BLaER1 treated with 17β-estradiol and CSF1 and Interleukin-3, amounts not matched to agents 10 nM and 100 nM (cell line): ENCODE data around the gene MMD.
"Not testable (repeated sequence)": the region's sequence is repeated elsewhere in the genome, so short reads cannot be mapped to it uniquely, and the experiment has no call there.

ENCODE experiments used
- H3K27ac ChIP-seq, 11 experiments: shearing (Covaris generic); formaldehyde crosslinking; 2 replicates each; pipeline ENCODE4 v1.8.1; 2022
- H3K27me3 ChIP-seq, 11 experiments: shearing (Covaris generic); formaldehyde crosslinking; 2 replicates each; pipeline ENCODE4 v1.8.1; 2022
- H3K36me3 ChIP-seq, 11 experiments: shearing (Covaris generic); formaldehyde crosslinking; 2 replicates each; pipeline ENCODE4 v1.8.1; 2022
- H3K4me1 ChIP-seq, 10 experiments: shearing (Covaris generic); formaldehyde crosslinking; 2 replicates each; pipeline ENCODE4 v1.8.1; 2022
- H3K4me2 ChIP-seq, 11 experiments: shearing (Covaris generic); formaldehyde crosslinking; 2 replicates each; pipeline ENCODE4 v1.8.1; 2022
- H3K4me3 ChIP-seq, 10 experiments: shearing (Covaris generic); formaldehyde crosslinking; 2 replicates each; pipeline ENCODE4 v1.8.1; 2022
- H3K9ac ChIP-seq, 11 experiments: shearing (Covaris generic); formaldehyde crosslinking; 2 replicates each; pipeline ENCODE4 v1.8.1; 2022
- H3K9me3 ChIP-seq, 11 experiments: shearing (Covaris generic); formaldehyde crosslinking; replicated peaks in 1 of 11; 2 replicates each; pipeline ENCODE4 v1.8.1; 2022
- H4K20me1 ChIP-seq, 11 experiments: shearing (Covaris generic); formaldehyde crosslinking; 2 replicates each; pipeline ENCODE4 v1.8.1; 2022
- Cebpa-rat ChIP-seq, 11 experiments: shearing (Covaris generic); IDR thresholded peaks; 2 replicates each; pipeline ENCODE4 v1.8.1; 2022

Gene MMD

GRCh38 chr17:55437159-55437605, 15.5 kb upstream of the MMD start:
- Histone ChIP-seq H3K4me3 (peak overlapping the region in 4 of 10 experiments; percentile 2 to 24 (median 8); a peak in 3 of 20 replicates), H3K4me1 (peaks cover 18 to 72% (median 21%) of the 10 kb centered on the region in 10 experiments), H3K9ac (peak overlapping the region in 4 of 11 experiments; percentile 18 to 49 (median 37); a peak in 5 of 22 replicates), H3K9me3 (no peaks in the 10 kb centered on the region), H3K27ac (peak overlapping the region in 4 of 11 experiments; percentile 52 to 69 (median 64); a peak in 7 of 22 replicates), H3K36me3 (no peaks in the 10 kb centered on the region), H3K27me3 (no peaks in the 10 kb centered on the region), H3K4me2 (peak overlapping the region; percentile 61 to 81 (median 72)), H4K20me1 (no peaks in the 10 kb centered on the region)
- no peak for TF ChIP-seq Cebpa-rat (IDR thresholded peaks at IDR 0.05)

GRCh38 chr17:55436224-55437158, 14.9 kb upstream of the MMD start:
- Histone ChIP-seq H3K4me3 (peak overlapping the region in 1 of 10 experiments; percentile 7; a peak in 1 of 20 replicates), H4K20me1 (no peaks in the 10 kb centered on the region), H3K27ac (peak overlapping the region in 3 of 11 experiments; percentile 7 to 69 (median 25); a peak in 4 of 22 replicates)

DNA sequence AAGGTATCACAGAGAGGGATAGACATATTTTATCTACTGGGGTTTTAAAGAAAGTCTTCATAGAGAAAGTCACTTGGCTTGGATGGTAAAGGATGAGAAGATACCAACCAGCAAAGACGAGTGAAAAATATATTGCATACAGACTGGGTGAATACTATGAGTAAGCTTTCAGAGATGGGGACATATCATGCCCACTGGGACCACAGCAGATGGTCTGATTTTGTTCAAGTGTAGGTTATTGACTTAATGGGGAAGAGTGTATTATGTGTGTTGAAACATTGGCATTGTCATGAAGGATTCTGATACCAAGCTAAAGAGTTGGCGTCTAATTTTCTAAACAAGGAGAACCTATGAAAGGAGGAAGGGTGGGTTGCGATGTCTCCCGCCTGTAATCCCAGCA, 13.8 kb upstream of the MMD start:
- Histone ChIP-seq H3K9me3 (no peaks in the 10 kb centered on the region), H3K36me3 (no peaks in the 10 kb centered on the region), H3K4me1 (peaks cover 19 to 75% (median 24%) of the 10 kb centered on the region in 10 experiments), H3K4me3 (no peak overlapping the region), H3K9ac (no peak overlapping the region), H3K27ac (no peak overlapping the region), H3K27me3 (no peaks in the 10 kb centered on the region), H4K20me1 (no peaks in the 10 kb centered on the region), H3K4me2 (peak overlapping the region in 3 of 11 experiments; percentile 46 to 81 (median 76); a peak in 6 of 22 replicates)
- TF ChIP-seq Cebpa-rat (IDR thresholded peaks at IDR 0.05) = no peak

More at GRCh38 chr17:55436224-55437158, 14.9 kb upstream of the MMD start:
- Histone ChIP-seq H3K4me2 (peak overlapping the region; percentile 61 to 81 (median 72)), H3K9me3 (no peaks in the 10 kb centered on the region), H3K4me1 (peaks cover 18 to 75% (median 20%) of the 10 kb centered on the region in 10 experiments), H3K27me3 (no peaks in the 10 kb centered on the region), H3K9ac (no peak overlapping the region), H3K36me3 (no peaks in the 10 kb centered on the region)
- TF ChIP-seq Cebpa-rat (IDR thresholded peaks at IDR 0.05) = no peak

- H3K4me1 ChIP-seq = peaks cover 19 to 78% (median 26%) of the 10 kb centered on the region in 10 experiments
- no peaks in the 10 kb centered on the region for H4K20me1 ChIP-seq
- H3K27me3 ChIP-seq = no peaks in the 10 kb centered on the region
- TF ChIP-seq Cebpa-rat (IDR thresholded peaks at IDR 0.05) = no peak
- no peak overlapping the region for H3K9ac ChIP-seq
- no peak overlapping the region for H3K4me3 ChIP-seq
- H3K36me3 ChIP-seq = no peaks in the 10 kb centered on the region
- no peaks in the 10 kb centered on the region for H3K9me3 ChIP-seq
- H3K4me2 ChIP-seq = peak overlapping the region in 3 of 11 experiments; percentile 57 to 81 (median 76); a peak in 6 of 22 replicates
- no peak overlapping the region for H3K27ac ChIP-seq
Observed at GRCh38 chr17:55434721-55435120, 13.1 kb upstream of the MMD start.

DNA sequence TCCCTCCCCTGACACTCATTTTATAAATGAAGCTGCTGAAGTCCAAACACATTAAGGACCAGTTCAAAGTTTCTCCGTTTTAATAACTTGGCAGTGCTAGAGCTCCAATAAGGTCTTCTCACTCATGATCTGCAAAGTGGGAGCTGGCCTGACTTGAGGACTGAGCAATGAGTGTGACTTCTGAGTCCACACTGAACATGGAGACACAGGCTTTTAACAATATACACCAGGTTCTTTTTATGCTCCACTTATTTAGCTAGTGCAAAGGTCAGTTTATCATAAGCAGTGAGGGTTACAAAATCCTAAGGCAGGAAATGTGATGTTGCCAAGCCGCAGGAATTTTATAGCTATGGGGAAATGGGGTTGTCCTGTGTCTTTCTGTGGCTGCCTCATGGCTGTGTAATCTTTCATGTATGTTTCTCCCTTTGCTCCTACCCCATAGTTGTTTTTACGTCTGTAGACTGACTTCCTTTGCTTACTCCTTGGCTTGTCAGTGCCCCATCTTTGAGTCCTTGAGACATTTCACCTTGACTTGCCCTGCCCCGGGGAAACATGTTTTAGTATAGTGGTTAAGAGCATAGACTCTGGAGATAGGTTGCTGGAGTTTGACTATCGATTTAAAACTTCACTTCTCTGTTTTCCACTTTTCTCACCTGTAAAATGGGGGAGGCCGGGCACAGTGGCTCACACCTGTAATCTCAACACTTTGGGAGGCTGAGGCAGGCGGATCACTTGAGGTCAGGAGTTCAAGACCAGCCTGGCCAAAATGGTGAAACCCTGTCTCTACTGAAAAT, 12.2 kb upstream of the MMD start:
- Histone ChIP-seq H3K36me3 (no peaks in the 10 kb centered on the region), H3K9me3 (no peaks in the 10 kb centered on the region), H3K4me2 (peak overlapping the region in 3 of 11 experiments; percentile 57 to 81 (median 76); a peak in 6 of 22 replicates), H3K27me3 (no peaks in the 10 kb centered on the region), H3K4me1 (peaks cover 19 to 75% (median 26%) of the 10 kb centered on the region in 10 experiments), H3K9ac (no peak overlapping the region), H3K27ac (no peak overlapping the region), H4K20me1 (no peaks in the 10 kb centered on the region), H3K4me3 (no peak overlapping the region)
- TF ChIP-seq Cebpa-rat (IDR thresholded peaks at IDR 0.05) = no peak

GRCh38 chr17:55433029-55433628, 11.5 kb upstream of the MMD start:
- Histone ChIP-seq H3K4me1 (peaks cover 19 to 75% (median 26%) of the 10 kb centered on the region in 10 experiments), H3K27ac (no peak overlapping the region), H3K27me3 (no peaks in the 10 kb centered on the region), H3K36me3 (no peaks in the 10 kb centered on the region), H3K9ac (no peak overlapping the region), H3K9me3 (no peaks in the 10 kb centered on the region), H3K4me2 (peak overlapping the region in 2 of 11 experiments; percentile 76 to 81; a peak in 3 of 22 replicates), H4K20me1 (no peaks in the 10 kb centered on the region), H3K4me3 (no peak overlapping the region)
- TF ChIP-seq Cebpa-rat (IDR thresholded peaks at IDR 0.05) = no peak

GRCh38 chr17:55432358-55433028, 10.9 kb upstream of the MMD start:
- Histone ChIP-seq H3K4me3 (no peak overlapping the region), H3K9me3 (no peaks in the 10 kb centered on the region), H3K36me3 (no peaks in the 10 kb centered on the region), H3K4me2 (peak overlapping the region in 4 of 11 experiments; percentile 16 to 49 (median 40); a peak in 6 of 22 replicates), H3K9ac (no peak overlapping the region), H3K4me1 (peaks cover 15 to 71% (median 21%) of the 10 kb centered on the region in 10 experiments), H4K20me1 (no peaks in the 10 kb centered on the region), H3K27me3 (no peaks in the 10 kb centered on the region), H3K27ac (no peak overlapping the region)
- TF ChIP-seq Cebpa-rat (IDR thresholded peaks at IDR 0.05) = no peak

DNA sequence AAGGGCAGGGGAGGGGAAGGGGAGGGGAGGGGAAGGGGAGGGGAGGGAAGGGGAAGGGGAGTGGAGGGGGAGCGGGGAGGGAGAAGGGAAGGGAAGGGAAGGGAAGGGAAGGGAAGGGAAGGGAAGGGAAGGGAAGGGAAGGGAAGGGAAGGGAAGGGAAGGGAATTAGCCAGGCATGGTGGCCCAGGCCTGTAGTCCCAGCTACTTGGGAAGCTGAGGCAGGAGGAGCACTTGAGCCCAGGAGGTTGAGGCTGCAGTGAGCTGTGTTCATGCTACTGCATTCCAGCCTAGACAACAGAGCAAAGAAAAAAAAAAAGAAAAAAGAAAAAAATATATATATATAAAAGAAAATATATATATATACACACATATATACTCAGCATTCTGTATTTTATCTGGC, 10.3 kb upstream of the MMD start:
- H3K4me3 ChIP-seq, H3K9ac ChIP-seq, H3K9me3 ChIP-seq, H3K27ac ChIP-seq, H4K20me1 ChIP-seq, H3K27me3 ChIP-seq, H3K36me3 ChIP-seq: not testable (repeated sequence)
- H3K4me1 ChIP-seq = peaks cover 9 to 68% (median 15%) of the 10 kb centered on the region in 10 experiments
- H3K4me2 ChIP-seq = peak overlapping the region in 3 of 11 experiments; percentile 30 to 49 (median 49); a peak in 5 of 22 replicates
